HG02970 (cell line): Measurements from ENCODE around the gene PLEKHG3.

Experiments used
- ATAC-seq: cut with Tn5 transposase; IDR thresholded peaks from one replicate; pipeline ENCODE4 v1.9.1; 2021; ENCODE audit warnings: mild to moderate bottlenecking, moderate library complexity, moderate number of reproducible peaks; ENCODE audit not compliant: unreplicated experiment, low FRiP score

Gene PLEKHG3

GRCh38 chr14:64723691-64724577, 19.7 kb downstream of the PLEKHG3 start:
- no peak for ATAC-seq

- ATAC-seq: no peak
Measured at GRCh38 chr14:64724578-64724930, 20.3 kb downstream of the PLEKHG3 start.

- ATAC-seq: no peak
Measured at GRCh38 chr14:64725261-64725815, 21.1 kb downstream of the PLEKHG3 start.

GRCh38 chr14:64725879-64726584, 21.8 kb downstream of the PLEKHG3 start:
- ATAC-seq: no peak

- no peak for ATAC-seq
Measured at GRCh38 chr14:64726585-64726890, 22.3 kb downstream of the PLEKHG3 start.

- ATAC-seq: no peak
Measured at GRCh38 chr14:64727551-64728071, 23.4 kb downstream of the PLEKHG3 start.

GRCh38 chr14:64728106-64728505, 23.9 kb downstream of the PLEKHG3 start:
- no peak for ATAC-seq

GRCh38 chr14:64728856-64729255, 24.6 kb downstream of the PLEKHG3 start:
- no peak for ATAC-seq

GRCh38 chr14:64729386-64730060, 25.3 kb downstream of the PLEKHG3 start:
- no peak for ATAC-seq

- ATAC-seq: no peak
Measured at GRCh38 chr14:64730061-64730440, 25.8 kb downstream of the PLEKHG3 start.

GRCh38 chr14:64730681-64731080, 26.5 kb downstream of the PLEKHG3 start:
- ATAC-seq: no peak

GRCh38 chr14:64731141-64731581, 26.9 kb downstream of the PLEKHG3 start:
- ATAC-seq: no peak

- ATAC-seq: no peak
Measured at GRCh38 chr14:64732066-64732465, 27.8 kb downstream of the PLEKHG3 start.

- ATAC-seq: no peak
Measured at GRCh38 chr14:64732536-64733120, 28.4 kb downstream of the PLEKHG3 start.

- ATAC-seq: no peak
Measured at GRCh38 chr14:64733321-64733720, 29.1 kb downstream of the PLEKHG3 start.

- ATAC-seq: no peak
Measured at GRCh38 chr14:64733899-64734298, 29.7 kb downstream of the PLEKHG3 start.

GRCh38 chr14:64734990-64735389, 30.8 kb downstream of the PLEKHG3 start:
- no peak for ATAC-seq

GRCh38 chr14:64736271-64737169, 32.3 kb downstream of the PLEKHG3 start:
- ATAC-seq: no peak
